OCI-M1 (cell line): ENCODE data around the gene KLK12.
"Not testable (repeated sequence)": the region's sequence is repeated elsewhere in the genome, so short reads cannot be mapped to it uniquely, and the experiment has no call there.

Experiments used
- DNase-seq: peaks from one replicate; lab custom pipeline; 2025; lab: John Stamatoyannopoulos, UW

KLK12 gene

GRCh38 chr19:51014242-51014641 is 20.6 kb downstream of the KLK12 start:
- DNase-seq, result no peak

DNA sequence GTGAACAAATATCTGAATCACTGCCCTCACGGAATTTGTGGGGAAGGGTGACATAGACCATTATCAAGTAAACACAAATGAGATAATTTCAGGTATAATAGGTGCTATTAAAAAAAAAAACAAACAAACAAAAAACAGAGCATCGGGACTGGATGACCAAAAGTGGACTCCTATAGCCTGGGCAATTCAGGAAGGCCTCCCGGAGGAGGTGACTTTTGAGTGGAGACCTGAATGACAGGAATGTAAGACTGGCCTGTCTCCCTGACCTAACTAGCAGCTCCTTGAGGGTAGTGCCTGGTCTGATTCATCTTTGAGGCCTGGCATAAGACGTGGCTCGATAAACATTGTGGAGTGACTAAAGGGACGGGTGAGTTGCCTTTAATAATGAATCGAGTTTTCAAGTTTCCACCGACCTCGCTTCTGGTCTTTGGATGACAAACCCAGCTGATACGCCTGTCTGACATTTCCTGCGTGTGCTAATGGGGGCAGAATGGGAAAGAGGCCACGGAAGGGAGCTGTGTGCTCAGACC is 22.1 kb downstream of the KLK12 start:
- DNase-seq, result no peak

- no peak for DNase-seq
These were observed 24.6 kb downstream of the KLK12 start for GRCh38 chr19:51010066-51010795.

GRCh38 chr19:51009061-51009891 is 25.5 kb downstream of the KLK12 start:
- DNase-seq, result no peak

- no peak for DNase-seq
These were observed 27.3 kb downstream of the KLK12 start for GRCh38 chr19:51007488-51007887.

GRCh38 chr19:51006406-51006805 is 28.4 kb downstream of the KLK12 start:
- peak; percentile 7 for DNase-seq

GRCh38 chr19:51005248-51005647 is 29.6 kb downstream of the KLK12 start:
- no peak for DNase-seq

GRCh38 chr19:51003316-51003715 is 31.5 kb downstream of the KLK12 start:
- DNase-seq, result no peak

DNA sequence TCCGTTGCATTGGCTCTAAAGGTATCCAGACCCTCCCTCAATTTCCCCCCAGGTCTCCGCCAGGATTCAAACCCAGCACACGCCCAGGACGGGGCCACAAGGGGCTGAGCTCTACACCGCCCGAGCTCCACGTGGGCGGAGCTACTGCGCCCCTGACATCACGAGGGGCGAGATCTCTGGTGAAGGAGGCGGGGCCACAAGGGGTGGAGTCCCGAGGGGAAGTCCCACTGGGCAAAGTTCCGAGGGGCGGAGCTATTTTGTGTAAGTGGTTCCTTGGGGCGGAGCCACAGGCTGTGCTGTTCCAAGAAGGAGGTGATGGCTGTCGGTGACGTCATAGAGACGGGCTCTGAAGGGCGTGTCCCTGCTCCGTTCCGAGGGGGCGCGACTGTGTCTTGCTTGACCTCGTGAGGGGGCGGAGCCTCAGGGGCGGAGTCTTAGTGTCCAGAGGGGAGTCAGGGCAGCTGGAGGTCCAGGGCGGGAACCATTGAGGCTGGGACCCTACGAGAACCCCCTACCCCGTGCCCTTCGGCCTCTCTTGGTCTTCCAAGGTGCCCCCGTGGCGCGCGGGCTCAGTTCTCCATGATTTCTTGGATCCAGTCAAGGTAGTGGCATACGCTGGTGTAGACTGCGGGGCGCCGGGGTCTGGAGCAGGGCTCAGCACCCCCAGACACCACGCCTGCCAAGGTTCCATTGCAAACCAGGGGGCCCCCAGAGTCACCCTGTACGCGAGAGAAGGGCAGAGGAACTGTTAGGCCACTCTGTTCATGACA is 32.1 kb downstream of the KLK12 start:
- DNase-seq, result peak; percentile 29

- no peak for DNase-seq
These were observed 32.7 kb downstream of the KLK12 start for GRCh38 chr19:51002089-51002532.

DNA sequence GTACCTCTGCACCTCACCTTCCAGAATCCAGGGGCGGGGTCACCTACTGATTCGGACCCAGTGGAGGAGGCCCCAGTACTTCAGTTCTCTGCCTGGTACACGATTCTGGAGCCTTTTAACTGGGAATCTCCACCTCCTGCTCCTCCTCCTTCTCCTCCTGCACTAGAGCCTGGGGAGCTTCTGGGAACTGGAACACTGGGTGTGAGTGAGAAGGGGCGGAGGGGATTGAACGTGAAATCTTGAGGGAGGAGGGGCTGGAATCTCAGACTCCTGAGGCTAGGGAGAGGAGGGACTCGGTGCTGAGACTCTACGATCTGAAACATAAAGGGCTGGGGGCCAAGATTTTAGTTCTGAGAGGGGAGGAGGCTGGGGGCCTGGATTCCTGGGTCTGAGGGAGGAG is 33.3 kb downstream of the KLK12 start, which contains the start of gene KLK8:
Gene KLK8 (minus strand): TSS at position 90 of the 400 bp plus-strand sequence. CDS start 437 bp downstream, outside the sequence.
- no peak for DNase-seq

DNA sequence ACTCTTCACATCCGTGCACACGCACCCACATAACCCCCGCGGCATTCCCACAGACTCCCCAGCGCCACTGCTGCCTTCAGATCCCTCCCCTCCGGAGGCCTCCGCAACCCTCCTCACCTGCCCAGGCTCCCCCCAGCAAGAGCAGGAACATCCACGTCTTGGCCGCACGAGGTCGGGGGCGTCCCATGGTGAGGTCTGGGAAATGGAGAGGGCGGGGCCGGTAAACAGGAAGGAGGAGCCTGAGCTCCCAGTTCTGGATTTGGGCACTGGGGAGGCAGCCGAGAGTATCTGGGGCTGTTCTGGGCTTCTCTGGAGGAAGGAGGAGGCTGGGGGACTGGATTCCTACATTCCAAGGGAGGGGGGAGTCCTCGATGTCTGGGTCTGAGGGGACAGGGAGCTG is 33.8 kb downstream of the KLK12 start:
- DNase-seq, result no peak

- no peak for DNase-seq
These were observed 34.4 kb downstream of the KLK12 start for GRCh38 chr19:51000426-51000825.

DNA sequence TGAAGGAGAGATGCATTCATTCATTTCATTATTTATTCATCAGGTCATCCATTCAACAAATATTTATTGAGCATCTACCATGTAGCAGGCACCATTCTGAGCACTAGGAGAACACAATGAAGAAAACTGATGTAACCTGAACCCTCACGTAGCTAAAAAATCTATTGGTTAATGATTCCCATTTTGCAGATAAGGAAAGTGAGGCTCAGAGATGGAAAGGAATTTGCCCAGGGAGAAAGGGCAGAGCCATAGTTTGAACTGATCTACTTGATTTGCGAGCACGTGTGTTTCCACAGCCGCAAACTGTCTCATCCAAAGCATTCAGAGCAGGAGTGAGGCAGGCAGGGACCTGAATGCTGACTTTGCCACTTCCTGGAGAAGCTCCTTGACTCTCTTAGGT is 36.1 kb downstream of the KLK12 start:
- no peak for DNase-seq

- no peak for DNase-seq
These were observed 36.7 kb downstream of the KLK12 start for GRCh38 chr19:50998061-50998460.

- peak; percentile 42 for DNase-seq
These were observed 40.7 kb downstream of the KLK12 start for GRCh38 chr19:50994129-50994528.

DNA sequence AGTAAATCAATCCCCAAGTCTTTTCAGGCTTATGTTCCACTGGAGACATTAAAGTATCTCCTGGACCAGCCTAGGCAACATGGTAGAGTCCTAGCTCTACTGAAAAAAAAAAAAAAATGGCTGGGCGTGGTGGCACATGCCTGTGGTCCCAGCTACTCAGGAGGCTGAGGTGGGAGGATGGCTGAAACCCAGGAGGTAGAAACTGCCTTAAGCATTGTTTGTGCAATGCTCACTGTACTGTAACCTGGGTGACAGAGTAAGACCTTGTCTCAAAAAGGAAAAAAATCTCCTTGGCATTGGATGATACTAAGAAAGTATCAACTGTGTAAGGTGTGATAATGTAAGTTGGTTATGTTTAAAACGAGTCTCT is 42.2 kb downstream of the KLK12 start:
- DNase-seq, result no peak

DNA sequence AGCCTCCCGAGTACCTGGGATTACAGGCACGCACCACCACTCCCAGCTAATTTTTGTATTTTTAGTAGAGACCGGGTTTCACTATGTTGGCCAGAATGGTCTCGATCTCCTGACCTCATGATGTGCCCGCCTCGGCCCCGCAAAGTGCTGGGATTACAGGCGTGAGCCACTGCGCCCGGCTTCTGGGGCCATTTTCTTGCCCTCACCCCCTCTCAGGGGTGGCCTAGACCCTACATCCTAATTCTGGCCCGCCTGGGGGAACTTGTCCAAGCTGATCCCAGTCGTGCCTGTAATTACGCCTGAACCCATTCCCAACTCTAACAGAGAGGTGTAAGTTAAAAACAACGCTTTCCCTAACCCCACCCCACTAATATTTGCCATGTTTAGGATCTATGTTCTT is 50.4 kb downstream of the KLK12 start:
- DNase-seq, result not testable (repeated sequence)

DNA sequence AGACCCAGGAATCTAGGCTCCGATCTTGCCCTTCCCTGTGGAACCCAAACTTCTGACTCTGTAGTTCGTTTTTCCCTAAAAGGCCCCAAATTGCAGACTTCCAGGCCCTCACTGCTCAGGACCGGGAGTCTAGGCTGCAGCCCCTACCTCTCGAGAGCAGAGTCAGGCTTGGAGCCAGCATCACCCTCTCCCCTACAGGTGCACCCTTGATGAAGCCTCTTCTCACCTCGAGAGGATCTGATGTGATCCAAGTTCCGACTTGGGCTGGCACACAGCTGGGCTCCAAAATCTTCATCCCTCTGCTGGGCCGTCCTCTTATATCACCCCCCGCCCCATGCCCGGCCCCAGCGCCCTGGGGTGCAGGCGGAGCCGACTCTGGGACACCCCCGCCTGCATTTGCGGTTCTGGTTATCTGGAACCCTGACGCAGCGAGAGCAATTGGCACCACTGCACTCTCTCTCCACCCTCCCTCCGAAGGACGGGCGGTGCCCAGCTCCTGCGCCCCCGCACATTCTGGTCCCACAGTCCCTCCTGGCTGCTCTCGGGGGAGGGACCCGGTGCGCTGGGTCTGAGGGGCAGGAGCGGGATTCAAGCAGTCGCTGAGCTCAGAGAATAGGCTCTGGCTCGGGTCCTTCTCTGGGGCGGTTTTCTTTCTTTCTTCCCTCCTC is 51.0 kb downstream of the KLK12 start, which contains the start of gene KLK7:
Gene KLK7 (minus strand): TSS at position 293 of the 668 bp plus-strand sequence. CDS start 1,518 bp downstream, outside the sequence.
- DNase-seq, result no peak

DNA sequence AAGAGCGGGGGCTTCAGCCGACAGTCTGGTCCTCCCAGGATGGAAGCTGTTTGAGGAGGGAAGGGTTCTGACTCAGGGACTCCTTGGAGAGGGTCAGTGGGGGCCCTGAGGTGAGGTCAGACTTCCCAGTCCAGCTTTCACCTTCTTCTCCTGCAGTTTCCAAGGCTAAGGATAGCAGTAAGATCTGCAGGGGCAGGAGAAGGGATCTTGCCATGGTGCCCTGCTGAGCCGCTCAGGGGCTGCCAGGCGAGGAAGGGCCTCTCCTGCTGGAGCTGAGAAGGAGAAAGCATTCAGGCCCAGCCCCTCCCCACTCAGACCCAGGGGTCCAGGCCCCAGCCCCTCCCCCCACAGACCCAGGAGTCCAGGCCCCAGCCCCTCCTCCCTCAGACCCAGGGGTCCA is 52.6 kb downstream of the KLK12 start:
- no peak for DNase-seq

DNA sequence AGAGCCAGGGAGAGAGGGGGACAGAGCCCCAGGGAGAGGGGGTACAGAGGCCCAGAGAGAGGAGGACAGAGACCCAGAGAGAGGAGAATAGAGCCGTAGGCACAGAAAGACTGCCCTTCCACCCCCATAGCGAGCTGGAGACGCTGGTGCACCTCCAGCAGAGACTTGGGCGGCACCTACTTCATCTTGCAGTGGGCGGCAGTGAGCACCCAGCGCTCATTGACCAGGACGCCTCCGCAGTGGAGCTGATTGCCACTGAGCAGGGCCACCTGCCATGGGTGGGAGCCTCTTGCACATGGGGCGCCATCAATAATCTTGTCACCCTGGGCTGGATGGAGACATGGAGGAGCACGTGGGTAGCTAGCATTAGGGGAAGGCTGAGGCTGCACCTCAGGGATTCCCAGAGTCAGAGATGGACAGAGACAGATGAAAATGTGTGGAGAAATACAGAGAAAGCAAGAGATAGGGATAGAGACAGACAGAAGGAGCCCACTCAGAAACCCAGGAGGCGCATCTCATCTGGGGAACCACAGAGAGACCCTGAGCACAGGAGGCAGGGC is 53.1 kb downstream of the KLK12 start:
- no peak for DNase-seq
